Measurements from ENCODE around the gene LRWD1.
"Not testable (repeated sequence)": the region's sequence is repeated elsewhere in the genome, so short reads cannot be mapped to it uniquely, and the experiment has no call there.

DNA sequence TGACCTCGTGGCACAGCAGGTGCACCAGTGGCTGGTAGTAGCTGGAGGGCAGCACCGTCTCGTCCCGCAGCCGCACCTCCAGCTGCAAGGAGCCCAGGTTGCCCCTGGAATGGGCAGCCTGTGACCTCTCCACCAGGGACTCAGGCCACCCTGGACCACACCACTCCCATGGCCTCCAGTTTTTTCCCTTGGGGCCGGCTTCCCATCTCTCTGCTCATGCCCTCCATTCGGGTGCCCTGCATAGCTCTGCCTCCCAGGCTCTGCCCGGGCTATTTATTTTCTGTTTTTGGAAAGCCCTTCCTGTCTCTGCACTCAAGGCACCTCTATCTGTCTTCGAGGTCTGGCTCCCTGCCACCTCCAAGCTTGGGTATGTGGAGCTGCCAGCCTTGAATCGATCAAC, 32.1 kb downstream of the LRWD1 start:
- TF ChIP-seq, protein P1, sequence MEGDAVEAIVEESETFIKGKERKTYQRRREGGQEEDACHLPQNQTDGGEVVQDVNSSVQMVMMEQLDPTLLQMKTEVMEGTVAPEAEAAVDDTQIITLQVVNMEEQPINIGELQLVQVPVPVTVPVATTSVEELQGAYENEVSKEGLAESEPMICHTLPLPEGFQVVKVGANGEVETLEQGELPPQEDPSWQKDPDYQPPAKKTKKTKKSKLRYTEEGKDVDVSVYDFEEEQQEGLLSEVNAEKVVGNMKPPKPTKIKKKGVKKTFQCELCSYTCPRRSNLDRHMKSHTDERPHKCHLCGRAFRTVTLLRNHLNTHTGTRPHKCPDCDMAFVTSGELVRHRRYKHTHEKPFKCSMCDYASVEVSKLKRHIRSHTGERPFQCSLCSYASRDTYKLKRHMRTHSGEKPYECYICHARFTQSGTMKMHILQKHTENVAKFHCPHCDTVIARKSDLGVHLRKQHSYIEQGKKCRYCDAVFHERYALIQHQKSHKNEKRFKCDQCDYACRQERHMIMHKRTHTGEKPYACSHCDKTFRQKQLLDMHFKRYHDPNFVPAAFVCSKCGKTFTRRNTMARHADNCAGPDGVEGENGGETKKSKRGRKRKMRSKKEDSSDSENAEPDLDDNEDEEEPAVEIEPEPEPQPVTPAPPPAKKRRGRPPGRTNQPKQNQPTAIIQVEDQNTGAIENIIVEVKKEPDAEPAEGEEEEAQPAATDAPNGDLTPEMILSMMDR (conservative IDR thresholded peaks at IDR 0.05; ENCODE audit: low read depth, low read length) = not testable (repeated sequence)
- TF ChIP-seq CEBPB, FOS, POLR2A (IDR thresholded peaks at IDR 0.05; ENCODE audit: low read depth, low read length): not testable (repeated sequence)

Data from IMR-90 (cell line).